HG02763 (cell line): ENCODE results near the gene ANKUB1.

ENCODE experiments used
- ATAC-seq: cut with Tn5 transposase; IDR thresholded peaks from one replicate; pipeline ENCODE4 v1.9.1; 2021; ENCODE audit warnings: mild to moderate bottlenecking, moderate library complexity; ENCODE audit not compliant: unreplicated experiment

The ANKUB1 gene

DNA sequence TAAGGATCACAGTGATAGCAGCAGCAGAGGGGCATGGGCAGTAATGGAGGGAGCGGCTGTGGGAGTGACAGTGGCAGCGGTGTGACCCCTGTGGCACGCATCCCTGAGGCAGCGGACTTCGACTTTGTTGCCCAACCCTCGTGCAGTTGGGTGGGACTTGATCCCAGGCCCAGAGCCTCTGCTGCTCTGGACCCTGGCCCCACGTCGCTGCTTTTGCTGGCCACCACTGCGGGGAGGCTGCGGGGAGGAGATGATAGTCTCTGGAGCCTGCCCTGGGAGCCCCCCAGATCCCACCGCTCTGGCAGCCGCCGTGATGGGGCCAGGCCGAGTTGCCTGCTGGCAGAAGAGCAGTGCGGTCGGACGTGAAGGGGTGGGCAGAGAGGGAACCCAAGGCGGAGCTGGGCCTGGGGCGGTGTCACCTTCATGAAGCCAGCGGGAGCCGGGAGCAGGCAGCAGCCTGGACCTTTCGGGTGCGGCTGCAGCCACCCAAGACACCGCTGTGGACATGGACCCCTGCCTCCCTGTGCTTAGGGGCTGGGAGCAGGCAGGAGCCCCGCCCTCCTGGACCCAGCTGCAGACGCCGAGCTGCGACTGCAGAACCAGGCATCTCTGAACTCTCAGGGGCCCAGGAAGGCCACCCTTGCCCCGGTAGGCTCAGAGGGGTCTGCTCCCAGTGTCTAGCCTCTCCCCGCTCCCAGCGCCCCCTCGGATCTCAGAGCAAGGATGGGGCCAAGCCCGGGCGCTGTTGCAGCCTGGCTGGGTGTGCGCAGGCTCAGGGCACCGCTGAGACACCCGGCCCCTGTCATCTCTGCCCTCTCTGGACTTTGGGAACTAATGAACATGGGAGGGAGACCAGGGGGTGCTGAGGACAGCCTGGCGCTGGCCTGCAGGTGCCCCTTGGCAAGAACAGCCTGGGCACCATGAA lies 78.4 kb downstream of the ANKUB1 start:
- ATAC-seq, result no peak
